ENCODE data around the gene DSE. TPM values are rescaled to one million over a fixed set of nuclear protein-coding genes. Genes with fewer than 3 reads are reported as not detected.

Gene DSE
- total RNA-seq, 1 experiment from 2014 or later = 5.4 TPM

DNA sequence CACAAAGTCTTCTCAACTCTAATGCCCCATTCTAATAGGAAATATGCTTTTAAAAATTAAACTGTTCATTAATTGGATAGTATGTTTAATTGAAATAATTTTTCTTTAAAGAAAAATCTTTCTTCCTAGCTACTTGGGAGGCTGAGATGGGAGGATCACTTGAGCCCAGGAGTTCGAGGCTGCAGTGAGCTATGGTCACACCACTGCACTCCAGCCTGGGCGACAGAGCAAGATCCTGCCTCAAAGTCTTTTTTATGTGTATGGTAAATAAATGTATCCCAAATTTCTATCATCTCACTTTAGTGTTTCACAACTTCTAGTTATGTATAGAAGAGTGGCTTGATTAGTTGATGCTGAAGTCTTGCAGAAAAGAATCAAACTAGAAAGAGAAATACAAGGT lies 4.5 kb downstream of the DSE start:
- Histone ChIP-seq H3K27me3 (ENCODE audit: control insufficient read depth, insufficient read depth, low read length) (peaks cover 40% of the 10 kb centered on the region), H3K4me1 (ENCODE audit: control insufficient read depth, insufficient read depth, low read length) (no peaks in the 10 kb centered on the region), H3K27ac (ENCODE audit: low read length) (no peak overlapping the region), H3K4me3 (ENCODE audit: low read depth in 2 of 2, low read length in 2 of 2) (no peak overlapping the region), H3K36me3 (ENCODE audit: control insufficient read depth, insufficient read depth, low read length) (no peaks in the 10 kb centered on the region), H3K9me3 (ENCODE audit: control insufficient read depth, insufficient read depth, low read depth, low read length) (no peaks in the 10 kb centered on the region)
- BruUV-seq (replicated peaks) = no TSS peak
- DNase-seq (ENCODE audit: low read depth, low spot score) (no peak), ATAC-seq (no peak)
- no peak for TF ChIP-seq SIN3A (IDR thresholded peaks at IDR 0.05; ENCODE audit: borderline replicate concordance, insufficient read depth, low read depth, low read length)
- TF ChIP-seq POLR2AphosphoS5 (IDR thresholded peaks at IDR 0.05; ENCODE audit: low read depth, low read length) = no peak
- TF ChIP-seq, protein P1, sequence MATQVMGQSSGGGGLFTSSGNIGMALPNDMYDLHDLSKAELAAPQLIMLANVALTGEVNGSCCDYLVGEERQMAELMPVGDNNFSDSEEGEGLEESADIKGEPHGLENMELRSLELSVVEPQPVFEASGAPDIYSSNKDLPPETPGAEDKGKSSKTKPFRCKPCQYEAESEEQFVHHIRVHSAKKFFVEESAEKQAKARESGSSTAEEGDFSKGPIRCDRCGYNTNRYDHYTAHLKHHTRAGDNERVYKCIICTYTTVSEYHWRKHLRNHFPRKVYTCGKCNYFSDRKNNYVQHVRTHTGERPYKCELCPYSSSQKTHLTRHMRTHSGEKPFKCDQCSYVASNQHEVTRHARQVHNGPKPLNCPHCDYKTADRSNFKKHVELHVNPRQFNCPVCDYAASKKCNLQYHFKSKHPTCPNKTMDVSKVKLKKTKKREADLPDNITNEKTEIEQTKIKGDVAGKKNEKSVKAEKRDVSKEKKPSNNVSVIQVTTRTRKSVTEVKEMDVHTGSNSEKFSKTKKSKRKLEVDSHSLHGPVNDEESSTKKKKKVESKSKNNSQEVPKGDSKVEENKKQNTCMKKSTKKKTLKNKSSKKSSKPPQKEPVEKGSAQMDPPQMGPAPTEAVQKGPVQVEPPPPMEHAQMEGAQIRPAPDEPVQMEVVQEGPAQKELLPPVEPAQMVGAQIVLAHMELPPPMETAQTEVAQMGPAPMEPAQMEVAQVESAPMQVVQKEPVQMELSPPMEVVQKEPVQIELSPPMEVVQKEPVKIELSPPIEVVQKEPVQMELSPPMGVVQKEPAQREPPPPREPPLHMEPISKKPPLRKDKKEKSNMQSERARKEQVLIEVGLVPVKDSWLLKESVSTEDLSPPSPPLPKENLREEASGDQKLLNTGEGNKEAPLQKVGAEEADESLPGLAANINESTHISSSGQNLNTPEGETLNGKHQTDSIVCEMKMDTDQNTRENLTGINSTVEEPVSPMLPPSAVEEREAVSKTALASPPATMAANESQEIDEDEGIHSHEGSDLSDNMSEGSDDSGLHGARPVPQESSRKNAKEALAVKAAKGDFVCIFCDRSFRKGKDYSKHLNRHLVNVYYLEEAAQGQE (IDR thresholded peaks at IDR 0.05; ENCODE audit: insufficient read depth in 1 of 2, low read depth in 2 of 2, low read length in 1 of 2) = no peak
- TF ChIP-seq, protein P2, sequence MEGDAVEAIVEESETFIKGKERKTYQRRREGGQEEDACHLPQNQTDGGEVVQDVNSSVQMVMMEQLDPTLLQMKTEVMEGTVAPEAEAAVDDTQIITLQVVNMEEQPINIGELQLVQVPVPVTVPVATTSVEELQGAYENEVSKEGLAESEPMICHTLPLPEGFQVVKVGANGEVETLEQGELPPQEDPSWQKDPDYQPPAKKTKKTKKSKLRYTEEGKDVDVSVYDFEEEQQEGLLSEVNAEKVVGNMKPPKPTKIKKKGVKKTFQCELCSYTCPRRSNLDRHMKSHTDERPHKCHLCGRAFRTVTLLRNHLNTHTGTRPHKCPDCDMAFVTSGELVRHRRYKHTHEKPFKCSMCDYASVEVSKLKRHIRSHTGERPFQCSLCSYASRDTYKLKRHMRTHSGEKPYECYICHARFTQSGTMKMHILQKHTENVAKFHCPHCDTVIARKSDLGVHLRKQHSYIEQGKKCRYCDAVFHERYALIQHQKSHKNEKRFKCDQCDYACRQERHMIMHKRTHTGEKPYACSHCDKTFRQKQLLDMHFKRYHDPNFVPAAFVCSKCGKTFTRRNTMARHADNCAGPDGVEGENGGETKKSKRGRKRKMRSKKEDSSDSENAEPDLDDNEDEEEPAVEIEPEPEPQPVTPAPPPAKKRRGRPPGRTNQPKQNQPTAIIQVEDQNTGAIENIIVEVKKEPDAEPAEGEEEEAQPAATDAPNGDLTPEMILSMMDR (IDR thresholded peaks at IDR 0.05) = no peak
- no peak for TF ChIP-seq TCF7L2 (IDR thresholded peaks at IDR 0.05; ENCODE audit: low read depth, low read length)
- in situ Hi-C loops (cut with HindIII; ENCODE audit: low pct_unique_long_range_greater_than_20kb, low sequenced_read_pairs) = no loop called here
- CTCF ChIA-PET = no interaction called here
- intact Hi-C loops (cut with micrococcal nuclease; ENCODE audit: unreplicated experiment) = no loop called here
- POLR2A ChIA-PET = no interaction called here

DNA sequence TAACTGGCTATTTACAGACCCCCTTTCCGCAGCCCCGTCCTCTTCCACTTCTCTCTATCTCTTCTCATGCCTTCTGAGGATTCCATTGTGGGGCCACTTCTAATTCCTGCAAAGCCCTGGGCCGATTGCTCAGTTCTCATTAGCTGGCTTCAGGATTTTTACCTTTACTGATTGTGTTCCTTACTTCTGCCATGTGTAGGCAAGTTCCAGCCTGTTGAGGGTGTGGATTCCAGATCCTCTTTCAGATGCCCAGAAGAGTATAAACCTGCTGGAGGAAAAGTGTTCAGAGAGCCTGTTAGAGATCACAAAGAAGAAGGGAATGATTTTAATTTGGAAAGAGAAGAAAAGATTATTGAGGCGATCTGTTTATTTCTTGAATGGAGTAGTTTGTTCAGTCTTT lies 5.4 kb downstream of the DSE start:
- H3K27ac ChIP-seq (ENCODE audit: low read length) = no peak overlapping the region
- no peak for ATAC-seq
- POLR2A ChIA-PET = no interaction called here
- BruUV-seq (replicated peaks) = no TSS peak
- H3K36me3 ChIP-seq (ENCODE audit: control insufficient read depth, insufficient read depth, low read length) = no peaks in the 10 kb centered on the region
- TF ChIP-seq POLR2AphosphoS5 (IDR thresholded peaks at IDR 0.05; ENCODE audit: low read depth, low read length) (no peak), TCF7L2 (IDR thresholded peaks at IDR 0.05; ENCODE audit: low read depth, low read length) (no peak), SIN3A (IDR thresholded peaks at IDR 0.05; ENCODE audit: borderline replicate concordance, insufficient read depth, low read depth, low read length) (no peak)
- TF ChIP-seq, protein P1 (IDR thresholded peaks at IDR 0.05; ENCODE audit: insufficient read depth in 1 of 2, low read depth in 2 of 2, low read length in 1 of 2) = no peak
- TF ChIP-seq, protein P2 (IDR thresholded peaks at IDR 0.05) = no peak
- DNase-seq (ENCODE audit: low read depth, low spot score) = no peak
- H3K4me3 ChIP-seq (ENCODE audit: low read depth in 2 of 2, low read length in 2 of 2) = no peak overlapping the region
- no peaks in the 10 kb centered on the region for H3K4me1 ChIP-seq (ENCODE audit: control insufficient read depth, insufficient read depth, low read length)
- CTCF ChIA-PET = no interaction called here
- in situ Hi-C loops (cut with HindIII; ENCODE audit: low pct_unique_long_range_greater_than_20kb, low sequenced_read_pairs) = no loop called here
- H3K27me3 ChIP-seq (ENCODE audit: control insufficient read depth, insufficient read depth, low read length) = peaks cover 38% of the 10 kb centered on the region
- intact Hi-C loops (cut with micrococcal nuclease; ENCODE audit: unreplicated experiment) = no loop called here
- no peaks in the 10 kb centered on the region for H3K9me3 ChIP-seq (ENCODE audit: control insufficient read depth, insufficient read depth, low read depth, low read length)

Measured in Panc1 (cell line).